HL-60 (cell line): ENCODE results near the gene GGT7.

Experiments
- POLR2AphosphoS5 ChIP-seq: IDR thresholded peaks from 2 replicates; pipeline ENCODE4 v1.6.1; 2012; ENCODE audit warnings: low read depth
- REST ChIP-seq: IDR thresholded peaks from 2 replicates; pipeline ENCODE4 v1.6.1; 2012; ENCODE audit warnings: low read depth; ENCODE audit not compliant: insufficient replicate concordance
- TF ChIP-seq, protein P1 (sequence below): IDR thresholded peaks from one replicate; pipeline ENCODE4 v1.5.1; 2011; ENCODE audit warnings: low read length, control low read depth, inconsistent platforms; ENCODE audit not compliant: insufficient read depth

GRCh38 chr20:34915131-34915530 is 42.5 kb upstream of the GGT7 start:
- TF ChIP-seq, protein P1, sequence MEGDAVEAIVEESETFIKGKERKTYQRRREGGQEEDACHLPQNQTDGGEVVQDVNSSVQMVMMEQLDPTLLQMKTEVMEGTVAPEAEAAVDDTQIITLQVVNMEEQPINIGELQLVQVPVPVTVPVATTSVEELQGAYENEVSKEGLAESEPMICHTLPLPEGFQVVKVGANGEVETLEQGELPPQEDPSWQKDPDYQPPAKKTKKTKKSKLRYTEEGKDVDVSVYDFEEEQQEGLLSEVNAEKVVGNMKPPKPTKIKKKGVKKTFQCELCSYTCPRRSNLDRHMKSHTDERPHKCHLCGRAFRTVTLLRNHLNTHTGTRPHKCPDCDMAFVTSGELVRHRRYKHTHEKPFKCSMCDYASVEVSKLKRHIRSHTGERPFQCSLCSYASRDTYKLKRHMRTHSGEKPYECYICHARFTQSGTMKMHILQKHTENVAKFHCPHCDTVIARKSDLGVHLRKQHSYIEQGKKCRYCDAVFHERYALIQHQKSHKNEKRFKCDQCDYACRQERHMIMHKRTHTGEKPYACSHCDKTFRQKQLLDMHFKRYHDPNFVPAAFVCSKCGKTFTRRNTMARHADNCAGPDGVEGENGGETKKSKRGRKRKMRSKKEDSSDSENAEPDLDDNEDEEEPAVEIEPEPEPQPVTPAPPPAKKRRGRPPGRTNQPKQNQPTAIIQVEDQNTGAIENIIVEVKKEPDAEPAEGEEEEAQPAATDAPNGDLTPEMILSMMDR, result no peak
- TF ChIP-seq REST (no peak), POLR2AphosphoS5 (no peak)
